HS-5 (cell line): ENCODE results near the gene ARAF.

ENCODE experiments used
- DNase-seq: peaks from one replicate; pipeline ENCODE4 v3.0.0-alpha.2; 2012; ENCODE audit warnings: low read depth

ARAF gene

GRCh38 chrX:47564438-47565085, 3.6 kb downstream of the ARAF start:
- DNase-seq = no peak

GRCh38 chrX:47566841-47567240, 5.8 kb downstream of the ARAF start:
- no peak for DNase-seq

- no peak for DNase-seq
Measured at GRCh38 chrX:47568656-47569295, 7.8 kb downstream of the ARAF start.

GRCh38 chrX:47570794-47571193, 9.8 kb downstream of the ARAF start:
- DNase-seq = no peak

- no peak for DNase-seq
Measured at GRCh38 chrX:47571215-47571614, 10.2 kb downstream of the ARAF start.

GRCh38 chrX:47571896-47572295, 10.9 kb downstream of the ARAF start:
- no peak for DNase-seq

GRCh38 chrX:47572773-47573340, 11.9 kb downstream of the ARAF start:
- DNase-seq = no peak

GRCh38 chrX:47573341-47574075, 12.5 kb downstream of the ARAF start:
- DNase-seq = no peak

- DNase-seq = no peak
Measured at GRCh38 chrX:47574076-47574546, 13.1 kb downstream of the ARAF start.

- no peak for DNase-seq
Measured at GRCh38 chrX:47574547-47575301, 13.7 kb downstream of the ARAF start.

GRCh38 chrX:47576021-47576898, 15.3 kb downstream of the ARAF start:
- DNase-seq = no peak

GRCh38 chrX:47577424-47577823, 16.4 kb downstream of the ARAF start:
- DNase-seq = no peak

GRCh38 chrX:47577901-47578300, 16.9 kb downstream of the ARAF start:
- no peak for DNase-seq

- no peak for DNase-seq
Measured at GRCh38 chrX:47578692-47579091, 17.7 kb downstream of the ARAF start.

- DNase-seq = no peak
Measured at GRCh38 chrX:47579537-47579936, 18.5 kb downstream of the ARAF start.

- DNase-seq = peak; percentile 58
Measured at GRCh38 chrX:47581731-47582647, 21.0 kb downstream of the ARAF start, which contains the start of gene TIMP1. Gene TIMP1 (plus strand): TSS chrX:47582436. CDS start chrX:47583416, 980 bp downstream.

GRCh38 chrX:47583240-47583861, 22.3 kb downstream of the ARAF start:
- no peak for DNase-seq

- no peak for DNase-seq
Measured at GRCh38 chrX:47584714-47585113, 23.7 kb downstream of the ARAF start.

GRCh38 chrX:47585273-47585672, 24.3 kb downstream of the ARAF start:
- no peak for DNase-seq
